ENCODE results near the gene ALG14. TPM values are rescaled to one million over a fixed set of nuclear protein-coding genes. Genes with fewer than 3 reads are reported as not detected.

The ALG14 gene
- 5.5 and 6.0 TPM in 2 replicates for total RNA-seq
- long read RNA-seq, full-length matches to known transcripts = 18 of 27 reads
- long read RNA-seq, partial matches to known transcripts = 1 of 27 reads
- long read RNA-seq, other reads (novel, unspliced or antisense) = 8 of 27 reads

- Mint-ChIP-seq H3K4me3 (ENCODE audit: unreplicated experiment) (peak within 1 kb of the TSS; percentile 94), H3K27ac (ENCODE audit: unreplicated experiment) (peak within 1 kb of the TSS; percentile 99), H3K27me3 (ENCODE audit: unreplicated experiment) (peaks cover 8% of the 10 kb centered on the region), H3K36me3 (ENCODE audit: unreplicated experiment) (peaks cover 2% of the 10 kb centered on the region), H3K4me1 (ENCODE audit: unreplicated experiment) (peaks cover 14% of the 10 kb centered on the region), H3K9me3 (ENCODE audit: unreplicated experiment) (no peaks in the 10 kb centered on the region)
- TF ChIP-seq, protein P1, sequence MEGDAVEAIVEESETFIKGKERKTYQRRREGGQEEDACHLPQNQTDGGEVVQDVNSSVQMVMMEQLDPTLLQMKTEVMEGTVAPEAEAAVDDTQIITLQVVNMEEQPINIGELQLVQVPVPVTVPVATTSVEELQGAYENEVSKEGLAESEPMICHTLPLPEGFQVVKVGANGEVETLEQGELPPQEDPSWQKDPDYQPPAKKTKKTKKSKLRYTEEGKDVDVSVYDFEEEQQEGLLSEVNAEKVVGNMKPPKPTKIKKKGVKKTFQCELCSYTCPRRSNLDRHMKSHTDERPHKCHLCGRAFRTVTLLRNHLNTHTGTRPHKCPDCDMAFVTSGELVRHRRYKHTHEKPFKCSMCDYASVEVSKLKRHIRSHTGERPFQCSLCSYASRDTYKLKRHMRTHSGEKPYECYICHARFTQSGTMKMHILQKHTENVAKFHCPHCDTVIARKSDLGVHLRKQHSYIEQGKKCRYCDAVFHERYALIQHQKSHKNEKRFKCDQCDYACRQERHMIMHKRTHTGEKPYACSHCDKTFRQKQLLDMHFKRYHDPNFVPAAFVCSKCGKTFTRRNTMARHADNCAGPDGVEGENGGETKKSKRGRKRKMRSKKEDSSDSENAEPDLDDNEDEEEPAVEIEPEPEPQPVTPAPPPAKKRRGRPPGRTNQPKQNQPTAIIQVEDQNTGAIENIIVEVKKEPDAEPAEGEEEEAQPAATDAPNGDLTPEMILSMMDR (IDR thresholded peaks at IDR 0.05) = no peak
- peak; percentile 96 for DNase-seq (ENCODE audit: extremely low spot score, unreplicated experiment)
Observed at GRCh38 chr1:95072532-95073419, at the start of gene ALG14. Gene ALG14 (minus strand): TSS chr1:95072951. CDS start chr1:95072898, 53 bp downstream.

DNA sequence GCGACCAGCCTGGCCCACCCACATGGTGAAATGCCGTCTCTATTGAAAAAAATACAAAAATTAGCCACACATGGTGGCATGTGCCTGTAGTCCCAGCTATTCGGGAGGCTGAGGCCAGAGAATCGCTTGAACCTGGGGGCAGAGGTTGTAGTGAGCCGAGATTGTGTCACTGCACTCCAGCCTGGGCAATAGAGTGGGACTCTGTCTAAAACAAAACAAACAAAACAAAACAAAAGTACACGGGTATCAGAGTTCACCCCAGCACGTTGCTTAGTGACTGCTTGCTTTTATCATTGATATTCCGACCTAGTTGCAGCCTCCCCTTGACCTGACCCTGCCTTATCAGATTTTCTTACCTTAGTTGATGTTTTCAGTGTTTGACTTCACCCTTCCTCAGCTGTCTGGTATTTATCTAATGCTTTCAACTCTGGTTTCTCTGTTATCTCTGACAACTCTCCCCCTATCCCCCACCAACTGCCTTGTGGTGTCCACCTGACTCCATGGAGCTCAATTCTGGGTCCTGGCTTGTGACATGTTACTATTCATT is 49.5 kb upstream of the ALG14 start:
- Mint-ChIP-seq H3K27ac (ENCODE audit: unreplicated experiment) (no peak overlapping the region), H3K4me1 (ENCODE audit: unreplicated experiment) (peaks cover 4% of the 10 kb centered on the region), H3K36me3 (ENCODE audit: unreplicated experiment) (no peaks in the 10 kb centered on the region), H3K4me3 (ENCODE audit: unreplicated experiment) (no peak overlapping the region), H3K27me3 (ENCODE audit: unreplicated experiment) (peaks cover 53% of the 10 kb centered on the region), H3K9me3 (ENCODE audit: unreplicated experiment) (no peaks in the 10 kb centered on the region)
- TF ChIP-seq, protein P1 (IDR thresholded peaks at IDR 0.05) = no peak
- DNase-seq (ENCODE audit: extremely low spot score, unreplicated experiment) = no peak

GRCh38 chr1:95119273-95119672 is 46.5 kb upstream of the ALG14 start:
- no peak overlapping the region for H3K4me3 Mint-ChIP-seq (ENCODE audit: unreplicated experiment)
- TF ChIP-seq, protein P1 (IDR thresholded peaks at IDR 0.05) = no peak
- peaks cover 10% of the 10 kb centered on the region for H3K4me1 Mint-ChIP-seq (ENCODE audit: unreplicated experiment)
- H3K27ac Mint-ChIP-seq (ENCODE audit: unreplicated experiment) = no peak overlapping the region
- H3K9me3 Mint-ChIP-seq (ENCODE audit: unreplicated experiment) = no peaks in the 10 kb centered on the region
- no peak for DNase-seq (ENCODE audit: extremely low spot score, unreplicated experiment)
- H3K27me3 Mint-ChIP-seq (ENCODE audit: unreplicated experiment) = peaks cover 63% of the 10 kb centered on the region
- H3K36me3 Mint-ChIP-seq (ENCODE audit: unreplicated experiment) = no peaks in the 10 kb centered on the region

DNA sequence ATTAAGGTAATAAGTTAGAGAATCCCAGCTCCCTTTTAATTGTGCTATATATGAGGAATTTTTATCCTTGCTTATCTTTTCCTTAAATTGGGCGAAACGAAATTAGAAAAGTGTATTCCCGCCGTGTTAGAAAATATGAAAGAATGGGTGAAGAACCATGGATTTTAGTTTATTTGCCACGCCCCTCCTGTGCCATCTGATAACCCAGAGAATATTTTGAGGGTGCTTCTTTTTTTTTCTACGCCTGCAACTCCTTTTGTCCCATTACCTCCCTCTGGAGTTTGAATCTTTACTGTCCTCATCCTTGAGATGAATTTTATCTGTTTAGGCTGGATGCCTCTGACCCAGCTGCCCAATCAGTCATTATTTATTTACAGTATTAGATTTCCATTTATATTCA is 46.0 kb upstream of the ALG14 start:
- H3K27me3 Mint-ChIP-seq (ENCODE audit: unreplicated experiment) = peaks cover 63% of the 10 kb centered on the region
- DNase-seq (ENCODE audit: extremely low spot score, unreplicated experiment) = no peak
- no peaks in the 10 kb centered on the region for H3K9me3 Mint-ChIP-seq (ENCODE audit: unreplicated experiment)
- peak overlapping the region; percentile 1 for H3K4me3 Mint-ChIP-seq (ENCODE audit: unreplicated experiment)
- H3K4me1 Mint-ChIP-seq (ENCODE audit: unreplicated experiment) = peaks cover 10% of the 10 kb centered on the region
- H3K27ac Mint-ChIP-seq (ENCODE audit: unreplicated experiment) = no peak overlapping the region
- TF ChIP-seq, protein P1 (IDR thresholded peaks at IDR 0.05) = no peak
- H3K36me3 Mint-ChIP-seq (ENCODE audit: unreplicated experiment) = no peaks in the 10 kb centered on the region

DNA sequence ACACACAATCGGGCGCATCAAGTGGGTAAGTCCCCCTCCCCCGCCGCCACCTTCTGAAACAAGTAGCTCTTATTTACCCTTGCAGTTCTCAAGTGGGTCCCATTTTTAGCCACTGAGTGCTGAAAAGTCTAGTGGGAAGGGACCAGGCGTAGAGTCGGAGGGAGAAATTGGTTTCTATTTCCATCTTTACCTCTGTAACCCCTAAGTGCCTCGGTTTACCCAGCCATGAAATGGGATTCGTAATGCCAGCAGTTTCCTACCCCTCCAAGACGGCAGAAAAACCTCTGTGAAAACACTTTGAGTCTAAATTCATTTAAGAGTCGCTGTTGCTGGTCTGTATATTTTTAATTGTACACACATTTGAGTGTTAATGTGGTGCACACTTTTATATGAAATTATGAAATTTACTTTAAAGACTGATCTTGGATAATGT is 45.3 kb upstream of the ALG14 start:
- no peak for DNase-seq (ENCODE audit: extremely low spot score, unreplicated experiment)
- H3K36me3 Mint-ChIP-seq (ENCODE audit: unreplicated experiment) = no peaks in the 10 kb centered on the region
- peaks cover 10% of the 10 kb centered on the region for H3K4me1 Mint-ChIP-seq (ENCODE audit: unreplicated experiment)
- peaks cover 62% of the 10 kb centered on the region for H3K27me3 Mint-ChIP-seq (ENCODE audit: unreplicated experiment)
- TF ChIP-seq, protein P1 (IDR thresholded peaks at IDR 0.05) = no peak
- H3K9me3 Mint-ChIP-seq (ENCODE audit: unreplicated experiment) = no peaks in the 10 kb centered on the region
- peak overlapping the region; percentile 74 for H3K4me3 Mint-ChIP-seq (ENCODE audit: unreplicated experiment)
- H3K27ac Mint-ChIP-seq (ENCODE audit: unreplicated experiment) = no peak overlapping the region
